ENCODE results near the gene NSD2.

The NSD2 gene

DNA sequence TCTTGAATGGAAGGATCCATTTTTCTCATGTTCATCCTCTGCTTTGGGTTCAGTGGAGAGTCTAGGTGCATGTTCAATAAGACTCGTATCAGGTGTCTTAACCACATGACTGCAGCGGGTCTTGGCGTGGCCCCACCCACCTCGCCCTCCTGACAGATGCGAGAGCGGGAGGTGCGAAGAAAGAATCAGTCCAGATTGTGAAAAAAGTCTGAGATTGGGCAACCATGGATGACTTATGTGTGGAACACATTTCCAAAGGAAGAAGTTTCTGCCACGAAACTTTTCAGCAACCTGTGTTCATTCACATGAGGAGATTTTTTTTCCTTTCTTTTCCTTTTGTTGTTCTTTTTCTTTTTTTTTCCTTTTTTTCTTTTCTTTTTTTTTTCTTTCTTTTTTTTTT lies 66.8 kb downstream of the NSD2 start:
- DNase-seq (ENCODE audit: low spot score), result no peak
- in situ Hi-C loops (cut with MboI; ENCODE audit: low pct_unique_long_range_greater_than_20kb, low sequenced_read_pairs, unreplicated experiment), result no loop called here
- TF ChIP-seq, protein P1, sequence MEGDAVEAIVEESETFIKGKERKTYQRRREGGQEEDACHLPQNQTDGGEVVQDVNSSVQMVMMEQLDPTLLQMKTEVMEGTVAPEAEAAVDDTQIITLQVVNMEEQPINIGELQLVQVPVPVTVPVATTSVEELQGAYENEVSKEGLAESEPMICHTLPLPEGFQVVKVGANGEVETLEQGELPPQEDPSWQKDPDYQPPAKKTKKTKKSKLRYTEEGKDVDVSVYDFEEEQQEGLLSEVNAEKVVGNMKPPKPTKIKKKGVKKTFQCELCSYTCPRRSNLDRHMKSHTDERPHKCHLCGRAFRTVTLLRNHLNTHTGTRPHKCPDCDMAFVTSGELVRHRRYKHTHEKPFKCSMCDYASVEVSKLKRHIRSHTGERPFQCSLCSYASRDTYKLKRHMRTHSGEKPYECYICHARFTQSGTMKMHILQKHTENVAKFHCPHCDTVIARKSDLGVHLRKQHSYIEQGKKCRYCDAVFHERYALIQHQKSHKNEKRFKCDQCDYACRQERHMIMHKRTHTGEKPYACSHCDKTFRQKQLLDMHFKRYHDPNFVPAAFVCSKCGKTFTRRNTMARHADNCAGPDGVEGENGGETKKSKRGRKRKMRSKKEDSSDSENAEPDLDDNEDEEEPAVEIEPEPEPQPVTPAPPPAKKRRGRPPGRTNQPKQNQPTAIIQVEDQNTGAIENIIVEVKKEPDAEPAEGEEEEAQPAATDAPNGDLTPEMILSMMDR (IDR thresholded peaks at IDR 0.05; ENCODE audit: extremely low read depth, insufficient read depth, missing control alignments), result no peak

DNA sequence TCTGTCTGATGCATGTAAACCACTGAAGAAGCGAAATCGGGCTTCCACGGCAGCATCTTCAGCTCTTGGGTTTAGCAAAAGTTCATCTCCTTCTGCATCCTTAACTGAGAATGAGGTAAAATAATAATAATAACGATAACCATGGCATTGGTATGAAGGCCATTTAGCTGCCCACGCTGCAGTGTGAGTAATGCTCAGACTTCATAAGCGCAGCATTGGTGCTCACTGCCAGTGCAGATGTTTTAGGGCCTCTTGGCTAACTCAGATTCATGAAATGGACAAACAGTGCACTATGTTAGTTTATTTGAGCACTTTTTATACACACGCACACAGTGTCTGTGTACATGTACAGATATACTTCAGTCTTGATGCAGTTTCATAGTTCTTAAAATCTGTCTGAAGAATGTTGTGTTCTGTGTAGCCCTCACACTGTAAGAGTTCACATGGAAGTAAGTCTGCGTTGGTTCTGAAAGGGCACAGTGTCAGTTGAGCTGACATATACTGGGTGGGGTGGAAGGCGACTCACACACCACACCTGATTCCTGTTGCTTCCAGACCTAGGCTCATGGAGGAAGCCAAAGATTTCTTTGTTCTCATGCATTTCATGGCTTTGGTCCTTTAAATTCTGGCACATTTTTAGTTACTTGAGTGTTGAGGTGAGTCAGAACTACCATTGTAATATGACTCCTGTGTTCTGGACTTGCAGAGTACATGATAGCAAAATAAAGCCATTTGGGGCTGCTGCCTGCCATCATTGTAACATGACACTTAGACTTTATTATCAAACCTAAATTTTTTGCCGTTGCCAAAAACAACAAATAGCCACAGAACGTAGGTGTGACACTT lies 68.7 kb downstream of the NSD2 start:
- DNase-seq (ENCODE audit: low spot score), result no peak
- in situ Hi-C loops (cut with MboI; ENCODE audit: low pct_unique_long_range_greater_than_20kb, low sequenced_read_pairs, unreplicated experiment), result no loop called here
- TF ChIP-seq, protein P1 (IDR thresholded peaks at IDR 0.05; ENCODE audit: extremely low read depth, insufficient read depth, missing control alignments), result no peak

DNA sequence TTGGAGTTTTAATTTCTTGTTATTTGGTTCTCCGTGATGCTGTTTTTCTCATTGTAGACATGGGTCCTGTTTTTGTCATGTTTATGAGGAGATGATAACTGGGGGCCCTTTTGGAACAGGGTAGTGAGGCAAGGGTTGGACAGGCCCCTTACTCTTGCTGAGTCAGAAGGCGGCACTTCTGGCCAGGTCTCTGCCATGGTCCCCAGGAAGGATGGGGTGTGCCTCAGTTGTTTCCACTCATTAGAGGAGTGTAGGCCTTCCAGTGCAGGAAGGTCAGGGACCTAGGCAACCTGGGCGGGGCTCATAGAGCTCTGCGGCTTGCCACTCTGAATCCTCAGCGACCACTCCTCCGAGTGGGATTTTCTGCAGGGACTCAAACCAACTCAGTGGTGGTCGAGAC lies 69.4 kb downstream of the NSD2 start:
- no peak for DNase-seq (ENCODE audit: low spot score)
- TF ChIP-seq, protein P1 (IDR thresholded peaks at IDR 0.05; ENCODE audit: extremely low read depth, insufficient read depth, missing control alignments), result no peak
- in situ Hi-C loops (cut with MboI; ENCODE audit: low pct_unique_long_range_greater_than_20kb, low sequenced_read_pairs, unreplicated experiment), result no loop called here

DNA sequence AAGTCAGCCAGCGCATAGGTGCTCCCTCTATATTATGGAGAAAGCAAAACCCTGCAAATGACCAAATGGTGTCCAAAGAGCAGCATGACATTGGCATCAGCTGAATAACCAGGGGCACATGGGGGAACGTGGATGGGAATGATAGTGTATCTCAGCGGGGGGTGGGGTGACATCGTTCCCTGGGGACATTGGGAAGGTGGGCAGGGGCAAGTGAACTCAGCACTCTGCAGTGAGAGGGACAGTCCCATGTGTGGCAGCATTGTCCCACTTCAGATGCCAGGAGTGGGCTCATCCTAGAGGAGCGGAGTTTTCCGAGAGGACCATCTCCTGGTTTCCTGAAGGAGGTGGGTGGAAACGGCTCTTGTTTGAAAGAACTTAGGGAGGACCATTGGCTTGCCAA lies 72.7 kb downstream of the NSD2 start:
- in situ Hi-C loops (cut with MboI; ENCODE audit: low pct_unique_long_range_greater_than_20kb, low sequenced_read_pairs, unreplicated experiment), result no loop called here
- DNase-seq (ENCODE audit: low spot score), result no peak
- TF ChIP-seq, protein P1 (IDR thresholded peaks at IDR 0.05; ENCODE audit: extremely low read depth, insufficient read depth, missing control alignments), result no peak

DNA sequence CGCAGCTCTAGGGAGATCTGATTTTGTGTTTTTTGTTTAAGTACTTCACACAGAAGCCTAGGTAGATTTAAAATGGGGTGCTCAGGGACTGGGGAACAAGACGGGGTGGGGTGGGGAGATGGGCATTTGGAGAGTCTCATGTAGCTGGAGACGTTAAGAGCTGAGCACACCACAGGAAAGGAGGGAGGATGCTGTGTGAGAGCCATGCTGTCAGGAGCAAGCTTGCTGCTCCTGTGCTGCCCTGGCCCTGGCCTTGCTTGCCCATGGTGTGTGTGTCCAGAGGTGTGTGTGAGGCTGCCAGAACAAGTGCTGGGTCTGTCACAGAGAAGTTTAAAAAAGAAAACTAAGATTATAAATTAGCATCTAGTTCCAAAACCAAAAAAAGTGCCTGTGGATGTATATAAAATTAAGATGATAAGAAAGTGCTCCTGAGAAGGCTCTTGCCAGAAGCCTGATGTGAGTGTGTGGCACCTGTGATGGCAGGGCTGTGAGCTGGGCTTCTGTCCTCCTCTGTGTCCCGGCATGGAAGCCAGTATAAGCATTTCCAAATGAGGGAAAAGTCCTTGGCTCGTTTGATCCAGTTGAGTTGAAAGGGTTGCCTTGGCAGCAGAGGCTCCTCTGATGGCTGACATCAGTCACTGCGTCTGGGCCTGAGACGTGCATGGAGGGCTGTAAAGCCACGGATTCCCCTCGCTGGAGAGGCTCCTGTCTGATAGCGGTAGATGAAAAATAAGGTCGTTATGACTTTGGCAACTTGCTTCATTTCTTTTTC lies 74.1 kb downstream of the NSD2 start:
- in situ Hi-C loops (cut with MboI; ENCODE audit: low pct_unique_long_range_greater_than_20kb, low sequenced_read_pairs, unreplicated experiment), result no loop called here
- DNase-seq (ENCODE audit: low spot score), result no peak
- TF ChIP-seq, protein P1 (IDR thresholded peaks at IDR 0.05; ENCODE audit: extremely low read depth, insufficient read depth, missing control alignments), result no peak

DNA sequence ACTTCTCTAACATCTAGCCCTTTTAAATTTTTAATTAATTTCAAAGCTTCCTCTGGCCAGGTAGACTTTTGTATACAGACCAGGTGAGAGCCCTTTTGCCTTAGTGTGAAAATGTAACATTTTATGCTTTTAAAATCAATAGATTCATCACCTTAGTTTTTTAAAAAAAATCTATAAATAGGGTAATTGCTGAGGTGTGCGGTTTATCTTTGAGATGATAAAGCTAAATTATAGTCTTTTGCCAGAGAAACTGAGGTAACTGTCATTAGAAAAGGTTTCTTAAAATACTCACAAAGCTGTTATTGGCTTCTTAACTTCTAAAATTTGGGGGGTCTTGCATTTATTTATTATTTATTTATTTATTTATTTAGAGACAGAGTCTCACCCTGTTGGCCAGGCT lies 74.7 kb downstream of the NSD2 start:
- in situ Hi-C loops (cut with MboI; ENCODE audit: low pct_unique_long_range_greater_than_20kb, low sequenced_read_pairs, unreplicated experiment), result no loop called here
- DNase-seq (ENCODE audit: low spot score), result no peak
- TF ChIP-seq, protein P1 (IDR thresholded peaks at IDR 0.05; ENCODE audit: extremely low read depth, insufficient read depth, missing control alignments), result no peak

Measured in GM13977 (cell line).